CD4-positive, alpha-beta T cell treated with Interleukin-12 subunit alpha and Interleukin-12 subunit beta, for 1 hour (primary cell): ENCODE measurements around the gene CCDC152.
"Not testable (repeated sequence)": the region's sequence is repeated elsewhere in the genome, so short reads cannot be mapped to it uniquely, and the experiment has no call there.

Experiments
- DNase-seq: peaks from one replicate; pipeline ENCODE4 v3.0.0-alpha.2; 2020

CCDC152 gene

DNA sequence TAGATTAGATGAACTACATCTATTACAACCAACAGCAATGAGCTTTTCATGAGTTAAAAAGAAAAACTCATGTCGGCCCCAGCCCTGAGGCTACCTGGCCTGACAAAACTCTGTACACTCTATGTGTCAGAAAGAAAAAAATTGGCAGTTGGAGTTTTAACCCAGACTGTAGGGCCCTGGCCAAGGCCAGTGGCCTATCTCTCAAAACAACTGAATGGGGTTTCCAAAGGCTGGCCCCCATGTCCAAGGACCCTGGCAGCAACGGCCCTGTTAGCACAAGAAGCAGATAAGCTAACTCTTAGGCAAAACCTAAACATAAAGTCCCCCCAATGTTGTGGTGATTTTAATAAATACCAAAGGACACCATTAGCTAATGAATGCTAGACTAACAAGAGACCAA, 59.9 kb downstream of the CCDC152 start:
- not testable (repeated sequence) for DNase-seq

DNA sequence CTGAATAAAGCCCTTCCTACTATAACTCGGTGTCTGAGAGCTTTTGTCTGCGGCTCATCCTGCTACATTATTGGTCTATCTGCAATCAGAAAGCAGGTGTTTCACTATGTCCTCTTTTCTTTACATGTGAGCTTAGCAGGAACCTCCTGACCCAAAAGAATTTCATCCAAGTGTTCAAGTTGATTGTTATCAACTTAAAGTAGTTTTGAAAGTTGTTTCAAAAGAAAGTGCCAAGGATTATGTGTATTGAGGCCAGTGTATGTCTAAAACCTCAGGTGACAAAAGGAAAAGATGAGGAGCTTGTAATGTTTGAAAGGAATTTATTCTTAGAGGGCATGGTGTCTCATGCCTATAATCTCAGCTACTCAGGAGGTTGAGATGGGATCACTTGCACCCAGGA, 63.1 kb downstream of the CCDC152 start:
- no peak for DNase-seq

- DNase-seq, result no peak
Measured at GRCh38 chr5:42822548-42822947, 65.9 kb downstream of the CCDC152 start.

GRCh38 chr5:42824347-42824976, 67.8 kb downstream of the CCDC152 start:
- no peak for DNase-seq

DNA sequence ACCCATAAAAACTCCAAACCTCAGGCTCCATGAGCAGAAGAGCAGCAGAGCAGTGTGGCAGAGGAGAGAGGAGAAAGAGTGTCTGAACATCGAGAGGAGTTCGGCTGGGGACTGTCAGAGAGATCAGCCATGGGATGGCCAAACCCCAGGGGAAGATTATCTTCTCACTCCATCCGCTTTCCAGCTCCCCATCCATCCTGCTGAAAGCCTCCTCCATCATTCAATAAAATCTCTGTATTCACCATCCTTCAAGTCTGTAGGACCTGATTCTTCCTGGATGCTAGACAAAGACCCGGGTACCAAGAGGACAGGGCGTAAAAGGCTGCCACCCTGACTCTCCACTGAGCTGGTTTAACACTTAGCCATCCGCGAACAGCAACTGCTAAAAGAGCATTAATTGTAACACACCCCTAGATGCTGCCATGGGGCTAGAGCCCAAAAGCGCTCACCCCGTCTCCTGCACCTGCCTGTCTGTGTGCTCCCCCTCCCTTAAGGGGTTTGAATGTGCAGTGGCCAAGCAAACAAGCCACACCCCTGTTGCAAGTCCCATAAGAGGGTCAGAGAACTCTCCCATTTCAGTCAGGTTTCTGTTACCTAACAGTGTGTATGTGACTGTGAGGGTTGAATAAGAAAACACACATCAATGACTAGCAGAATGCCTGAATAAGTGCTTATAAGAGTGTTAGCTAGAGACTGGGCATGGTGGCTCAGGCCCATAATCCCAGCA, 69.0 kb downstream of the CCDC152 start:
- DNase-seq, result no peak

- no peak for DNase-seq
Measured at GRCh38 chr5:42826757-42827515, 70.3 kb downstream of the CCDC152 start.

GRCh38 chr5:42828671-42829070, 72.1 kb downstream of the CCDC152 start:
- DNase-seq, result no peak

- DNase-seq, result no peak
Measured at GRCh38 chr5:42830924-42831323, 74.3 kb downstream of the CCDC152 start.

- no peak for DNase-seq
Measured at GRCh38 chr5:42832060-42832459, 75.4 kb downstream of the CCDC152 start.

- no peak for DNase-seq
Measured at GRCh38 chr5:42836070-42836769, 79.6 kb downstream of the CCDC152 start.

- DNase-seq, result no peak
Measured at GRCh38 chr5:42837601-42838000, 81.0 kb downstream of the CCDC152 start.

DNA sequence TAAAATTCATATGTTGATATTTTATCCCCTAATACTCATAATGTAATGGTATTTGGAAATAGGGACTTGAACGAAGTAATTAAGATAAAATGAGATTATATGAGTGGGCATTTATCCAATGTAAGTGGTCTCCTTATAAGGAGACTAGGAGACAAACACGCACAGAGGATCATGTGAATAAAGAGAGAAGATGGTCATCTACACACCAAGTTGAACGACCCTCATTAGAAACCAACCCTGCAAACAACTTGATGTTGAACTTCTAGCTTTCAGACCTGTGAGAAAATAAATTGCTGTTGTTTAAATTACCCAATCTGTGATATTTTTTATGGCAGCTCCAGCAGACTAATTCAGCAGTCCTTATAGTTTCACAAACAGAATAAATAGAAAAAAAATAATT, 82.6 kb downstream of the CCDC152 start:
- no peak for DNase-seq

DNA sequence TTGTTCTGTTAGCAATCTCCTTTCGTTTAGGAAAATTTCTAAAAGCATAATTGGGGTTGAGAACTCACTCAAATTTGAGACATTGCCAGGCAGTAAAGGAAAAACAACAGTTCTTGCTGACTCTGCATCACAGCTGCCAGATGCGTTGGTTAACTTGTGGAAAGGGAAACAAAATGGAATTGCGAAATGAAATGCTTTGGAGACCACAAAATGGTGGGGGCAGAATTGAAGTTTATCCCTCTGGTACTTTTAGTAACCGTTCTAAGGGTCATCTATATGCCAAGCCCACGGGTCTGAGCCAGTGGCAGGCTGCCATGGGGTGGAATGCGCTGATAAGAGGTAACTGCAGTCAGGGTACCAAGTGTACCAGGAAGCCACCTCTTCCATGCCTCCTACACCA, 83.7 kb downstream of the CCDC152 start:
- DNase-seq, result no peak

DNA sequence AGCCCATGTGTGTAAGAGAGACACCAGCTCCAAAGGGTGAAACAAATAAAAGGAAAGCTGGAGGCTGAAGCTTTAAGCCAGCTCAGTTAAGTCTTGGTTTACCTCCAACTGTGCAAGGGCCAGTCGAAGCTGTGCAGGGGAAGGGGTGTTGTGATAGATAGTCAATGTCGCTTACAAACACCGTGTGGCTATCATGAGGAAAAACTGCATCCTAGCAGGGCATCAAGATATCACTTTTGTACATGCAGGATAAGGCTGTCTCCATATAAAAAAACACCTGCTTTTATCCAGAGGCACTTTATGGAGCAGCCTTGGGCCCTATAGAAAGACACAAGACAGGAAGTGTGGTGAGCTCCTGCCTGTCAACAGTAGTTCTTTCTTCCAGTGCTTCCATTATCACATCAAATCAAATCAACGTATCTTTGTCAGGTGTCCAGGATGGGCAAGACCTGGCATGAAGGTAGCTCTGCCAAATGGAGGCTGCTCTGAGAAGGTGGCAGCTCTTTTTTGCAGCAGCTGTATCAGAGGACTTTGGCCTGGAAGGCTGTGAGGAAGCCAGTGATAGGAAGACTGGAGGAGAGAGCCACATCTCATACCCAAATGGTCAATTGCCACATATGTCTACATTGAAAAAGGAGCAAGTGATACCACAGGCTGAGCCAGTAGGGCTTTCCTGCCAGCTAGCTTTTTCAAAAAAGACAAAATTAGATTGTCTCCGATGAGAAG, 84.4 kb downstream of the CCDC152 start:
- no peak for DNase-seq

GRCh38 chr5:42842921-42843641, 86.5 kb downstream of the CCDC152 start:
- DNase-seq, result no peak

DNA sequence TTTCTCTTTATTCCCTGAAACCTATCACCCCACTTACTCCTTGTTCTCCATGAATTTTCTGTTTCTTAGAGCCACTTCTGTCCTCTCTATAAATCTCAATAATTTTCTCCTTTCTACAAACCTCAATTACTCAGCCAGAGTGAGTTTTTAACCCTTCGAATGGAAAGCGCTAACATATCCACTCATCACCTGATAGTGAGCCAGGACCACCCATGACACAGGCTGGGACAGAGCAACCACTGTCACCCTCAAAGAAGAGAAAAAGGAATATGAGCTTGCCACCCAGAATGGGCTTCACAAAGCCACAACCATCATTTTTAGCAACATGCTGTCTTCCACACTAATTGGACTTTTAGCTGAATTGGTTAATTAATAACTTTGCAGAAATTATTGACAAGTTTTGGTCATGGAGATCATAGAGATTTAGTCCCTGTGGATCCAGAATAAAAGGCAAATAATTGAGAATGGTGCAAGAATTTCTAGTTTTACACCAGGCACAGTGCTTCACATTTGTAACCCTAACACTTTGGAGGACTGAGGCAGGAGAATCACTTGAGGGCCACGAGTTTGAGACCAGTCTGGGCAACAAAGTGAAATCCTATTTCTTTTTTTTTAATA, 87.2 kb downstream of the CCDC152 start:
- no peak for DNase-seq

- not testable (repeated sequence) for DNase-seq
Measured at GRCh38 chr5:42844408-42844807, 87.8 kb downstream of the CCDC152 start.

- no peak for DNase-seq
Measured at GRCh38 chr5:42848545-42848944, 91.9 kb downstream of the CCDC152 start.

DNA sequence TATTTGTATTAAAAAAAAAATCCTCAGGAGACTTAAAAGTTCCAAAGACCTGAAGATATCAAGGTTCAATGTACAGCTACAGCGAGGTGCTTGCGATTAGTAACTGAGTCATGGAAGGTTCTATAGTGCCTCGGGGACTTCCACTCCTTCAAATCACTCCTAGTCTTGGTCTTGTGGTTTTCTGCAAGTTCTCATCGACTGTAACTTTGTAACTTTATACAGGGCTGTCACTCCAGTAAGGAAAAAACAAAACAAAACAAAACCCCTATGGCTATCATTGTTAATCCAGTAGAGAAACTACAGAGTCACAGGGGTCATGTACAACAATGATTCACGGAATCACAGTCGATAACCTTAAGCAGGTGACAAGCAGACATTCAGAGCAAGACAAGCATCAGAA, 94.9 kb downstream of the CCDC152 start:
- no peak for DNase-seq
